K562 (cell line): ENCODE data around the gene LYPLA2. TPM values are rescaled to one million over a fixed set of nuclear protein-coding genes. Genes with fewer than 3 reads are reported as not detected.

Experiments used
- GTF2E2 ChIP-seq: fragments of 200-800 bp; sonication (Bioruptor generic); IDR thresholded peaks from 2 replicates; pipeline ENCODE4 v1.6.1; 2016; ENCODE audit warnings: missing genetic modification characterization, missing compliant biosample characterization
- IFI16 ChIP-seq: fragments of 250-450 bp; sonication (Bioruptor Pico); IDR thresholded peaks from 2 replicates; pipeline ENCODE4 v2.1.2; 2022; ENCODE audit warnings: mild to moderate bottlenecking, inconsistent platforms
- TFAP4 ChIP-seq: sonication (generic); formaldehyde crosslinking; IDR thresholded peaks from 2 replicates; pipeline ENCODE4 v1.8.0; 2022; ENCODE audit warnings: missing genetic modification reagents, mild to moderate bottlenecking, moderate library complexity, borderline replicate concordance
- ZBTB7A ChIP-seq: IDR thresholded peaks from 2 replicates; pipeline ENCODE4 v1.6.1; 2011; ENCODE audit warnings: low read depth, mild to moderate bottlenecking, low read length, moderate library complexity, borderline replicate concordance; ENCODE audit not compliant: control insufficient read depth
- polyA plus RNA-seq, 8 experiments: library from polyadenylated mRNA; depleted of rRNA in 4 of 8; stranded (reverse) in 5 of 8; unstranded in 3 of 8; fragments of >200 nt; fragmentation: Nextera tagmentation in 2 of 8; fragmentation: Illumina TruSeq in 1 of 8; extraction: Ambion mirVana in 2 of 8; extraction: Trizol in 1 of 8; gene quantifications; 2 replicates each; pipeline versions ENCODE4 v1.2.1 to v1.2.3, GENCODE V29; 2011 to 2014; ENCODE audit warnings: inconsistent platforms in 1 of 8, missing spikeins in 1 of 8
- total RNA-seq, 7 experiments: library from RNA; depleted of rRNA in 6 of 7; stranded (reverse); fragments of >200 nt in 6 of 7; fragmentation: Illumina TruSeq in 2 of 7; extraction: Trizol in 2 of 7; gene quantifications; 2 replicates each; pipeline versions ENCODE4 v1.2.1 to v1.2.3, GENCODE V29; 2011 to 2021; ENCODE audit warnings: low replicate concordance in 1 of 7
- TF ChIP-seq, protein P1 (sequence below): fragments of 200-600 bp; sonication (generic); IDR thresholded peaks from one replicate; pipeline ENCODE4 v1.6.1; 2012; ENCODE audit warnings: mild to moderate bottlenecking, low read depth, low read length, inconsistent platforms
- TF ChIP-seq, protein P2 (sequence below): fragments of 450-650 bp; formaldehyde crosslinking; IDR thresholded peaks from 2 replicates; pipeline ENCODE4 v1.4.0; 2020; ENCODE audit warnings: mild to moderate bottlenecking, moderate library complexity
- TF ChIP-seq, protein P3 (sequence below): fragments of 450-650 bp; IDR thresholded peaks from 2 replicates; pipeline ENCODE4 v1.6.1; 2016

LYPLA2 gene
- total and polyA plus RNA-seq, 9 of the 15 experiments (the other 6 are each of a cell fraction or from before 2014, with no cell fraction given), result 3.9 to 128 (median 60.1) TPM

GRCh38 chr1:23793018-23793781 is 2.3 kb downstream of the LYPLA2 start (continued):
- TF ChIP-seq, protein P1, sequence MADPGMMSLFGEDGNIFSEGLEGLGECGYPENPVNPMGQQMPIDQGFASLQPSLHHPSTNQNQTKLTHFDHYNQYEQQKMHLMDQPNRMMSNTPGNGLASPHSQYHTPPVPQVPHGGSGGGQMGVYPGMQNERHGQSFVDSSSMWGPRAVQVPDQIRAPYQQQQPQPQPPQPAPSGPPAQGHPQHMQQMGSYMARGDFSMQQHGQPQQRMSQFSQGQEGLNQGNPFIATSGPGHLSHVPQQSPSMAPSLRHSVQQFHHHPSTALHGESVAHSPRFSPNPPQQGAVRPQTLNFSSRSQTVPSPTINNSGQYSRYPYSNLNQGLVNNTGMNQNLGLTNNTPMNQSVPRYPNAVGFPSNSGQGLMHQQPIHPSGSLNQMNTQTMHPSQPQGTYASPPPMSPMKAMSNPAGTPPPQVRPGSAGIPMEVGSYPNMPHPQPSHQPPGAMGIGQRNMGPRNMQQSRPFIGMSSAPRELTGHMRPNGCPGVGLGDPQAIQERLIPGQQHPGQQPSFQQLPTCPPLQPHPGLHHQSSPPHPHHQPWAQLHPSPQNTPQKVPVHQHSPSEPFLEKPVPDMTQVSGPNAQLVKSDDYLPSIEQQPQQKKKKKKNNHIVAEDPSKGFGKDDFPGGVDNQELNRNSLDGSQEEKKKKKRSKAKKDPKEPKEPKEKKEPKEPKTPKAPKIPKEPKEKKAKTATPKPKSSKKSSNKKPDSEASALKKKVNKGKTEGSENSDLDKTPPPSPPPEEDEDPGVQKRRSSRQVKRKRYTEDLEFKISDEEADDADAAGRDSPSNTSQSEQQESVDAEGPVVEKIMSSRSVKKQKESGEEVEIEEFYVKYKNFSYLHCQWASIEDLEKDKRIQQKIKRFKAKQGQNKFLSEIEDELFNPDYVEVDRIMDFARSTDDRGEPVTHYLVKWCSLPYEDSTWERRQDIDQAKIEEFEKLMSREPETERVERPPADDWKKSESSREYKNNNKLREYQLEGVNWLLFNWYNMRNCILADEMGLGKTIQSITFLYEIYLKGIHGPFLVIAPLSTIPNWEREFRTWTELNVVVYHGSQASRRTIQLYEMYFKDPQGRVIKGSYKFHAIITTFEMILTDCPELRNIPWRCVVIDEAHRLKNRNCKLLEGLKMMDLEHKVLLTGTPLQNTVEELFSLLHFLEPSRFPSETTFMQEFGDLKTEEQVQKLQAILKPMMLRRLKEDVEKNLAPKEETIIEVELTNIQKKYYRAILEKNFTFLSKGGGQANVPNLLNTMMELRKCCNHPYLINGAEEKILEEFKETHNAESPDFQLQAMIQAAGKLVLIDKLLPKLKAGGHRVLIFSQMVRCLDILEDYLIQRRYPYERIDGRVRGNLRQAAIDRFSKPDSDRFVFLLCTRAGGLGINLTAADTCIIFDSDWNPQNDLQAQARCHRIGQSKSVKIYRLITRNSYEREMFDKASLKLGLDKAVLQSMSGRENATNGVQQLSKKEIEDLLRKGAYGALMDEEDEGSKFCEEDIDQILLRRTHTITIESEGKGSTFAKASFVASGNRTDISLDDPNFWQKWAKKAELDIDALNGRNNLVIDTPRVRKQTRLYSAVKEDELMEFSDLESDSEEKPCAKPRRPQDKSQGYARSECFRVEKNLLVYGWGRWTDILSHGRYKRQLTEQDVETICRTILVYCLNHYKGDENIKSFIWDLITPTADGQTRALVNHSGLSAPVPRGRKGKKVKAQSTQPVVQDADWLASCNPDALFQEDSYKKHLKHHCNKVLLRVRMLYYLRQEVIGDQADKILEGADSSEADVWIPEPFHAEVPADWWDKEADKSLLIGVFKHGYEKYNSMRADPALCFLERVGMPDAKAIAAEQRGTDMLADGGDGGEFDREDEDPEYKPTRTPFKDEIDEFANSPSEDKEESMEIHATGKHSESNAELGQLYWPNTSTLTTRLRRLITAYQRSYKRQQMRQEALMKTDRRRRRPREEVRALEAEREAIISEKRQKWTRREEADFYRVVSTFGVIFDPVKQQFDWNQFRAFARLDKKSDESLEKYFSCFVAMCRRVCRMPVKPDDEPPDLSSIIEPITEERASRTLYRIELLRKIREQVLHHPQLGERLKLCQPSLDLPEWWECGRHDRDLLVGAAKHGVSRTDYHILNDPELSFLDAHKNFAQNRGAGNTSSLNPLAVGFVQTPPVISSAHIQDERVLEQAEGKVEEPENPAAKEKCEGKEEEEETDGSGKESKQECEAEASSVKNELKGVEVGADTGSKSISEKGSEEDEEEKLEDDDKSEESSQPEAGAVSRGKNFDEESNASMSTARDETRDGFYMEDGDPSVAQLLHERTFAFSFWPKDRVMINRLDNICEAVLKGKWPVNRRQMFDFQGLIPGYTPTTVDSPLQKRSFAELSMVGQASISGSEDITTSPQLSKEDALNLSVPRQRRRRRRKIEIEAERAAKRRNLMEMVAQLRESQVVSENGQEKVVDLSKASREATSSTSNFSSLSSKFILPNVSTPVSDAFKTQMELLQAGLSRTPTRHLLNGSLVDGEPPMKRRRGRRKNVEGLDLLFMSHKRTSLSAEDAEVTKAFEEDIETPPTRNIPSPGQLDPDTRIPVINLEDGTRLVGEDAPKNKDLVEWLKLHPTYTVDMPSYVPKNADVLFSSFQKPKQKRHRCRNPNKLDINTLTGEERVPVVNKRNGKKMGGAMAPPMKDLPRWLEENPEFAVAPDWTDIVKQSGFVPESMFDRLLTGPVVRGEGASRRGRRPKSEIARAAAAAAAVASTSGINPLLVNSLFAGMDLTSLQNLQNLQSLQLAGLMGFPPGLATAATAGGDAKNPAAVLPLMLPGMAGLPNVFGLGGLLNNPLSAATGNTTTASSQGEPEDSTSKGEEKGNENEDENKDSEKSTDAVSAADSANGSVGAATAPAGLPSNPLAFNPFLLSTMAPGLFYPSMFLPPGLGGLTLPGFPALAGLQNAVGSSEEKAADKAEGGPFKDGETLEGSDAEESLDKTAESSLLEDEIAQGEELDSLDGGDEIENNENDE, result no peak
- TF ChIP-seq, protein P2, sequence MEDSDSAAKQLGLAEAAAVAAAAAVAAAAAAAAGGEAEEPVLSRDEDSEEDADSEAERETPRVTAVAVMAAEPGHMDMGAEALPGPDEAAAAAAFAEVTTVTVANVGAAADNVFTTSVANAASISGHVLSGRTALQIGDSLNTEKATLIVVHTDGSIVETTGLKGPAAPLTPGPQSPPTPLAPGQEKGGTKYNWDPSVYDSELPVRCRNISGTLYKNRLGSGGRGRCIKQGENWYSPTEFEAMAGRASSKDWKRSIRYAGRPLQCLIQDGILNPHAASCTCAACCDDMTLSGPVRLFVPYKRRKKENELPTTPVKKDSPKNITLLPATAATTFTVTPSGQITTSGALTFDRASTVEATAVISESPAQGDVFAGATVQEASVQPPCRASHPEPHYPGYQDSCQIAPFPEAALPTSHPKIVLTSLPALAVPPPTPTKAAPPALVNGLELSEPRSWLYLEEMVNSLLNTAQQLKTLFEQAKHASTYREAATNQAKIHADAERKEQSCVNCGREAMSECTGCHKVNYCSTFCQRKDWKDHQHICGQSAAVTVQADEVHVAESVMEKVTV (CRISPR knock-in tag), result no peak
- TF ChIP-seq, protein P3, sequence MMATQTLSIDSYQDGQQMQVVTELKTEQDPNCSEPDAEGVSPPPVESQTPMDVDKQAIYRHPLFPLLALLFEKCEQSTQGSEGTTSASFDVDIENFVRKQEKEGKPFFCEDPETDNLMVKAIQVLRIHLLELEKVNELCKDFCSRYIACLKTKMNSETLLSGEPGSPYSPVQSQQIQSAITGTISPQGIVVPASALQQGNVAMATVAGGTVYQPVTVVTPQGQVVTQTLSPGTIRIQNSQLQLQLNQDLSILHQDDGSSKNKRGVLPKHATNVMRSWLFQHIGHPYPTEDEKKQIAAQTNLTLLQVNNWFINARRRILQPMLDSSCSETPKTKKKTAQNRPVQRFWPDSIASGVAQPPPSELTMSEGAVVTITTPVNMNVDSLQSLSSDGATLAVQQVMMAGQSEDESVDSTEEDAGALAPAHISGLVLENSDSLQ, result no peak
- TF ChIP-seq TFAP4 (CRISPR knock-in tag), result peak; percentile 62; the same call in 1 of the 2 replicates
- no peak for TF ChIP-seq GTF2E2 (tag)
- TF ChIP-seq ZBTB7A, result 0 out of 2 replicates have a peak, but pooled peaks have one; percentile 12
- no peak for TF ChIP-seq IFI16 (CRISPR knock-in tag)
